Measurements from ENCODE around the gene DRAM1.

DNA sequence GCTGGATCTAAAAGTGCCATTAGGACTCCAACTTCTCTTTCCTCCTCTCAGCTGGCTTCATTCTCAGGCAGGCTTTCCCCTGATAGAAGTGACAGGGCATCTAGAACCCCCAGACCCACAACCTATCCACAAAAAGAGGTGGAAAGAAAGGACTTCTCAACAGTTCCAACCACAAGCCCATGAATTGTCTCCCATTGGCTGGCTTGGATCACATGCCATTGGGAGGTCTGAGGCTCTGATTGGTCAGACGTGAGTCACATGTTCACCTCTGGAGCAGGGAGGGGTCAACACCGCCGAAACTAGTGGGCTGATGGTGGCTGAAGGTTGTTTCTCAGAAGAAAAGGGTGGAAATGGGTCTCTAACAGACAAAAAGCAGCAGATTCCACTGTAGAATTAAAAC, 47.2 kb downstream of the DRAM1 start:
- TF ChIP-seq POLR2A (IDR thresholded peaks at IDR 0.05) = no peak
- TF ChIP-seq CTCF (IDR thresholded peaks at IDR 0.05) = no peak
- TF ChIP-seq POLR2AphosphoS5 (IDR thresholded peaks at IDR 0.05) = no peak
